IPS DF 19.7 (cell line): ENCODE measurements around the gene KCNAB3.

ENCODE experiments used
- DNase-seq: peaks from one replicate; pipeline ENCODE4 v3.0.0-alpha.2; 2013; ENCODE audit warnings: low read depth, low spot score

The KCNAB3 gene

GRCh38 chr17:7903154-7904103, 26.2 kb downstream of the KCNAB3 start:
- DNase-seq, result no peak

- no peak for DNase-seq
These were observed 31.9 kb downstream of the KCNAB3 start for GRCh38 chr17:7897773-7898172.

- no peak for DNase-seq
These were observed 32.6 kb downstream of the KCNAB3 start for GRCh38 chr17:7897090-7897489.

- DNase-seq, result no peak
These were observed 34.8 kb downstream of the KCNAB3 start for GRCh38 chr17:7894866-7895265.

GRCh38 chr17:7894226-7894625, 35.4 kb downstream of the KCNAB3 start:
- no peak for DNase-seq

- DNase-seq, result no peak
These were observed 36.3 kb downstream of the KCNAB3 start for GRCh38 chr17:7893187-7893880.

GRCh38 chr17:7889166-7889955, 40.3 kb downstream of the KCNAB3 start:
- no peak for DNase-seq

- DNase-seq, result no peak
These were observed 41.3 kb downstream of the KCNAB3 start, which contains the start of gene CHD3 for GRCh38 chr17:7888184-7888920. Gene CHD3 (plus strand): TSS chr17:7888789. CDS start chr17:7889001, 212 bp downstream.

GRCh38 chr17:7887482-7888183, 42.0 kb downstream of the KCNAB3 start:
- DNase-seq, result no peak

- no peak for DNase-seq
These were observed 42.6 kb downstream of the KCNAB3 start for GRCh38 chr17:7887038-7887481.

- DNase-seq, result no peak
These were observed 43.2 kb downstream of the KCNAB3 start for GRCh38 chr17:7886227-7887037.

- DNase-seq, result no peak
These were observed 44.1 kb downstream of the KCNAB3 start for GRCh38 chr17:7885367-7886226.

GRCh38 chr17:7884581-7885366, 44.9 kb downstream of the KCNAB3 start:
- no peak for DNase-seq

GRCh38 chr17:7883781-7884386, 45.8 kb downstream of the KCNAB3 start:
- DNase-seq, result no peak

GRCh38 chr17:7882629-7883028, 47.0 kb downstream of the KCNAB3 start:
- DNase-seq, result no peak

- no peak for DNase-seq
These were observed 47.6 kb downstream of the KCNAB3 start for GRCh38 chr17:7882068-7882467.

GRCh38 chr17:7881276-7882054, 48.2 kb downstream of the KCNAB3 start:
- no peak for DNase-seq
